ENCODE data around the gene XXYLT1. TPM values are rescaled to one million over a fixed set of nuclear protein-coding genes. Genes with fewer than 3 reads are reported as not detected.

The XXYLT1 gene
- total RNA-seq, 1 experiment from 2014 or later, result 53.9 TPM

DNA sequence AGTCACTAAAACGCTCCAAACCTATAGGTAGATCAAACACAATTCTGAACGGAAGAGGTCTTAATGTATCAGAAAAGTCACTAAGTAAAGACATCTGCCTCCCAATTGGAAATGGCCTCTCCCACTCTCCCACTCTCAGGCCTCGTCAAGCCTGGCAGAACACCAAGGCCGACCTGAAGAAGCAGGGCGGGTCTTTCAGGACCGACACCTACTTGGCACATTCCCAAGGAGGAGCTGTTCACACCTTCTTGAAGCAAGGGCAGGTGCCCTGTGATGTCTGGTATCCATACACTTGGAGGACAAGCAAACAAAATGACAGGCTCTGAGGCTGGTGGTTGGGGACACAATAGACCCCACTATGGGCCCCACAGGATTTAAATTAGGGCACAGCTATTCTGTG lies 30.0 kb downstream of the XXYLT1 start:
- no peak overlapping the region for H3K4me3 ChIP-seq (ENCODE audit: low read depth, low read length, poor library complexity, severe bottlenecking)
- ChIA-PET POLR2A (ENCODE audit: low non-redundant PET) (no interaction called here), CTCF (no interaction called here)
- no peaks in the 10 kb centered on the region for H3K4me1 ChIP-seq (ENCODE audit: insufficient read depth, low read length, poor library complexity, severe bottlenecking)
- no peak overlapping the region for H3K27ac ChIP-seq (ENCODE audit: low read depth, low read length, poor library complexity, severe bottlenecking)
- H3K27me3 ChIP-seq (replicated peaks; ENCODE audit: insufficient read depth, low read depth, low read length, poor library complexity), result no peaks in the 10 kb centered on the region
- no peak for TF ChIP-seq EZH2 (IDR thresholded peaks at IDR 0.05; ENCODE audit: borderline replicate concordance, low read depth, low read length, poor library complexity, severe bottlenecking)
- TF ChIP-seq, protein P1, sequence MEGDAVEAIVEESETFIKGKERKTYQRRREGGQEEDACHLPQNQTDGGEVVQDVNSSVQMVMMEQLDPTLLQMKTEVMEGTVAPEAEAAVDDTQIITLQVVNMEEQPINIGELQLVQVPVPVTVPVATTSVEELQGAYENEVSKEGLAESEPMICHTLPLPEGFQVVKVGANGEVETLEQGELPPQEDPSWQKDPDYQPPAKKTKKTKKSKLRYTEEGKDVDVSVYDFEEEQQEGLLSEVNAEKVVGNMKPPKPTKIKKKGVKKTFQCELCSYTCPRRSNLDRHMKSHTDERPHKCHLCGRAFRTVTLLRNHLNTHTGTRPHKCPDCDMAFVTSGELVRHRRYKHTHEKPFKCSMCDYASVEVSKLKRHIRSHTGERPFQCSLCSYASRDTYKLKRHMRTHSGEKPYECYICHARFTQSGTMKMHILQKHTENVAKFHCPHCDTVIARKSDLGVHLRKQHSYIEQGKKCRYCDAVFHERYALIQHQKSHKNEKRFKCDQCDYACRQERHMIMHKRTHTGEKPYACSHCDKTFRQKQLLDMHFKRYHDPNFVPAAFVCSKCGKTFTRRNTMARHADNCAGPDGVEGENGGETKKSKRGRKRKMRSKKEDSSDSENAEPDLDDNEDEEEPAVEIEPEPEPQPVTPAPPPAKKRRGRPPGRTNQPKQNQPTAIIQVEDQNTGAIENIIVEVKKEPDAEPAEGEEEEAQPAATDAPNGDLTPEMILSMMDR (conservative IDR thresholded peaks at IDR 0.05; ENCODE audit: low read depth, low read length), result no peak
- no peak for DNase-seq (ENCODE audit: low spot score)
- no peaks in the 10 kb centered on the region for H3K9me3 ChIP-seq (ENCODE audit: low read depth, low read length, poor library complexity, severe bottlenecking)
- intact Hi-C loops (cut with micrococcal nuclease; ENCODE audit: unreplicated experiment), result no loop called here
- H3K36me3 ChIP-seq (ENCODE audit: insufficient read depth, low read length, poor library complexity, severe bottlenecking), result peaks cover 3% of the 10 kb centered on the region
- no TSS peak for BruUV-seq (replicated peaks)

DNA sequence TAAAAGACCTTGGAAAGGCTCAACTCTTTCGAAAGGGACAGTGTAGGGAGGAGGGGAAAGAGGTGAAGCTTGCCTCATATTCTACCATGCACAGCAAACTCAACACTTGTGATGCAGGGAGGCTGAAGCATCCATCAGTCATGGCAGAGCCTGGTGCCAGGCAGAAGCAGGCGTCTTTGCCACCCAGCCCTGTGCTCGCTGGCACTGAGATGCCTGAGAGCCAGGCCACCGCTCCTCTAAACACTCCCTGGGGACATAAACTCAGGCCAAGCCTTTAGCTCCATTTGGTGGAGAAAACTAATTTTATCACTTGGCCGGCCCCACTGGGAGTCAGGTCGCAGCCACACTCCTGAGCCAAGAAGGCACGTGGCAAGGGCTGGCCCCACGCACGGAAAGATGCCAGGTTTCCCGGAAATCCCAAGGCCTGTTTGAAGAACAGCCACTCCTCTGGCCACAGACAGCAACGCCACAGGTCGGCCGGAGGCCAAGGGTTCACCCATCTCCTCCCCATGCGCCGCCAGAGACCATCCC lies 30.7 kb downstream of the XXYLT1 start:
- intact Hi-C loops (cut with micrococcal nuclease; ENCODE audit: unreplicated experiment), result no loop called here
- CTCF ChIA-PET, result no interaction called here
- no TSS peak for BruUV-seq (replicated peaks)

DNA sequence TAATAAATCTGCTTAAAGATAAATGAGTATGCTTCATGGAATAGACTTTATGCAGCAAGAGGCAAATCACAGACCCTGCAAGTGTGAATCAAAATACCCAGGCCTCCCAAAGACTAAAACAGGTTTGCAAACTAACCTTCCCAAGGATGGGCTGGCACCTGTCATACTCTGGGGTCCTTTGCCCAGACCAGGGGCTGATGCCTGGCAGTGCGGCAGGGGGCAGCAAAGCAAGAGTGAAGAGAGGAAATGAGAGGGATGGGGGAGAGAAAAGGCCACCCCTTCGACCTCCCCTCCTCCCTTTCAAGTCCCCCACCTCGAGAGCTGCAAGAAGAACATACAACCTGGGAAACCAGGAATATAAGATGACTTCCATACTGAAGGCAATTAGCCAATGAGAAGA lies 31.8 kb downstream of the XXYLT1 start:
- Histone ChIP-seq H3K36me3 (ENCODE audit: insufficient read depth, low read length, poor library complexity, severe bottlenecking) (no peaks in the 10 kb centered on the region), H3K9me3 (ENCODE audit: low read depth, low read length, poor library complexity, severe bottlenecking) (no peaks in the 10 kb centered on the region), H3K4me1 (ENCODE audit: insufficient read depth, low read length, poor library complexity, severe bottlenecking) (no peaks in the 10 kb centered on the region), H3K27me3 (replicated peaks; ENCODE audit: insufficient read depth, low read depth, low read length, poor library complexity) (no peaks in the 10 kb centered on the region), H3K4me3 (ENCODE audit: low read depth, low read length, poor library complexity, severe bottlenecking) (no peak overlapping the region), H3K27ac (ENCODE audit: low read depth, low read length, poor library complexity, severe bottlenecking) (no peak overlapping the region)
- POLR2A ChIA-PET (ENCODE audit: low non-redundant PET), result no interaction called here
- BruUV-seq (replicated peaks), result no TSS peak
- CTCF ChIA-PET, result no interaction called here
- intact Hi-C loops (cut with micrococcal nuclease; ENCODE audit: unreplicated experiment), result no loop called here
- no peak for DNase-seq (ENCODE audit: low spot score)
- TF ChIP-seq, protein P1 (conservative IDR thresholded peaks at IDR 0.05; ENCODE audit: low read depth, low read length), result no peak

More for the DNA sequence above, 30.7 kb downstream of the XXYLT1 start:
- TF ChIP-seq, protein P1 (conservative IDR thresholded peaks at IDR 0.05; ENCODE audit: low read depth, low read length), result no peak
- TF ChIP-seq EZH2 (IDR thresholded peaks at IDR 0.05; ENCODE audit: borderline replicate concordance, low read depth, low read length, poor library complexity, severe bottlenecking), result no peak
- Histone ChIP-seq H3K36me3 (ENCODE audit: insufficient read depth, low read length, poor library complexity, severe bottlenecking) (no peaks in the 10 kb centered on the region), H3K4me1 (ENCODE audit: insufficient read depth, low read length, poor library complexity, severe bottlenecking) (no peaks in the 10 kb centered on the region), H3K27ac (ENCODE audit: low read depth, low read length, poor library complexity, severe bottlenecking) (no peak overlapping the region), H3K9me3 (ENCODE audit: low read depth, low read length, poor library complexity, severe bottlenecking) (no peaks in the 10 kb centered on the region), H3K27me3 (replicated peaks; ENCODE audit: insufficient read depth, low read depth, low read length, poor library complexity) (no peaks in the 10 kb centered on the region), H3K4me3 (ENCODE audit: low read depth, low read length, poor library complexity, severe bottlenecking) (no peak overlapping the region)
- POLR2A ChIA-PET (ENCODE audit: low non-redundant PET), result no interaction called here
- DNase-seq (ENCODE audit: low spot score), result no peak
